Smooth muscle cell (in vitro differentiated cells): ENCODE data around the gene JOSD2. TPM values are rescaled to one million over a fixed set of nuclear protein-coding genes. Genes with fewer than 3 reads are reported as not detected.

Experiments used
- DNase-seq: peaks from one replicate; lab custom pipeline; 2025; ENCODE audit not compliant: unreplicated experiment; lab: John Stamatoyannopoulos, UW
- H2AFZ ChIP-seq: fragments of 200-600 bp; sonication (generic); 2 replicates; pipeline ENCODE4 v1.6.0; 2016; ENCODE audit warnings: antibody characterized with exemption, low read depth, mild to moderate bottlenecking
- H3F3A ChIP-seq: fragments of 200-600 bp; sonication (generic); 2 replicates; pipeline ENCODE4 v1.6.0; 2017; ENCODE audit warnings: antibody characterized with exemption, low read depth
- H3K27ac ChIP-seq: fragments of 200-600 bp; sonication (generic); 2 replicates; pipeline ENCODE4 v1.5.1; 2016; ENCODE audit warnings: low read depth, mild to moderate bottlenecking
- H3K27me3 ChIP-seq: fragments of 200-600 bp; sonication (generic); 2 replicates; pipeline ENCODE4 v1.6.1; 2016; ENCODE audit warnings: low read depth, mild to moderate bottlenecking
- H3K36me3 ChIP-seq: fragments of 200-600 bp; sonication (generic); 2 replicates; pipeline ENCODE4 v1.5.1; 2016; ENCODE audit warnings: low read depth
- H3K4me1 ChIP-seq: fragments of 200-600 bp; sonication (generic); 2 replicates; pipeline ENCODE4 v1.5.1; 2016; ENCODE audit warnings: low read depth
- H3K4me2 ChIP-seq: fragments of 200-600 bp; sonication (generic); 2 replicates; pipeline ENCODE4 v1.6.0; 2016; ENCODE audit warnings: mild to moderate bottlenecking
- H3K4me3 ChIP-seq: fragments of 200-600 bp; sonication (generic); 2 replicates; pipeline ENCODE4 v1.5.1; 2016; ENCODE audit warnings: mild to moderate bottlenecking
- H3K79me2 ChIP-seq: fragments of 200-600 bp; sonication (generic); 2 replicates; pipeline ENCODE4 v1.6.0; 2016; ENCODE audit warnings: low read depth, mild to moderate bottlenecking
- H3K9ac ChIP-seq: fragments of 200-600 bp; sonication (generic); 2 replicates; pipeline ENCODE4 v1.6.0; 2016; ENCODE audit warnings: low read depth
- H3K9me3 ChIP-seq: fragments of 200-600 bp; sonication (generic); replicated peaks from 2 replicates; pipeline ENCODE4 v1.5.1; 2016; ENCODE audit warnings: low read depth
- H4K20me1 ChIP-seq: fragments of 200-600 bp; sonication (generic); 2 replicates; pipeline ENCODE4 v1.6.0; 2016; ENCODE audit warnings: low read depth
- WGBS: methylation state at CpG from one replicate; pipeline ENCODE4 v1.1.7; 2016; ENCODE audit warnings: low lambda C conversion rate; 5-methylcytosine and 5-hydroxymethylcytosine counted together
- polyA plus RNA-seq: library from polyadenylated mRNA; unstranded; fragments of >200 nt; fragmentation: Nextera tagmentation; extraction: Ambion mirVana; gene quantifications from 2 replicates; pipeline ENCODE4 v1.2.1, GENCODE V29; 2016
- total RNA-seq: library from RNA; depleted of rRNA; stranded (reverse); fragments of >200 nt; gene quantifications from 2 replicates; pipeline ENCODE4 v1.2.3, GENCODE V29; 2014
- TF ChIP-seq, protein P1 (sequence below): fragments of 200-600 bp; sonication (generic); IDR thresholded peaks from 2 replicates; pipeline ENCODE4 v1.5.1; 2017; ENCODE audit warnings: borderline replicate concordance, mild to moderate bottlenecking, antibody characterized with exemption; ENCODE audit not compliant: insufficient read depth, poor library complexity, severe bottlenecking

JOSD2 gene
- total and polyA plus RNA-seq, 2 experiments from 2014 or later = 17.1 to 77.6 TPM

DNA sequence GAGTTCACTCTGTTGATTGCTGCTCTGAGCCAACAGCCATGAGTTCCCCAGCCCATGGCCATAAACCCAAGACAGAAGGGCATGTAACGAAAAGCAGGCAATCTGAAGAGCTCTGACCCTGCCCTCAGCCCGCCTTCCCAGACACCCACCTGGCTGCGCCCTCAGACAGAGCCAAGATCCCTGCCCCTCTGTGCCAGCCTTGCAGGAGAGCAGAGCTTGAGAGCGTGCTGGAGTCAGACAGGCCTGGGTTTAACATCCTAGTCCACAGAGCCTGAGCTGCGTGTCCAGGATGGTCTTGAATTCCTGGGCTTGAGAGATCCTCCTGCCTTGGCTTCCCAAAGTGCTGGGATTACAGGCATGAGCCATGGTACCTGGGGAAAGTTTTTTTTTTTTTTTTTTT, 53.7 kb downstream of the JOSD2 start:
- no peaks in the 10 kb centered on the region for H3K79me2 ChIP-seq

More for the DNA sequence above, 53.7 kb downstream of the JOSD2 start:
- Histone ChIP-seq H3K9me3 (no peaks in the 10 kb centered on the region), H3F3A (no peaks in the 10 kb centered on the region), H2AFZ (no peak overlapping the region), H3K27ac (no peak overlapping the region), H3K4me1 (no peaks in the 10 kb centered on the region), H3K9ac (no peak overlapping the region), H4K20me1 (no peaks in the 10 kb centered on the region), H3K36me3 (no peaks in the 10 kb centered on the region), H3K27me3 (no peaks in the 10 kb centered on the region), H3K4me3 (no peak overlapping the region), H3K4me2 (no peak overlapping the region)
- 89% methylated on average over 5 of the region's 5 CpGs for WGBS
- TF ChIP-seq, protein P1, sequence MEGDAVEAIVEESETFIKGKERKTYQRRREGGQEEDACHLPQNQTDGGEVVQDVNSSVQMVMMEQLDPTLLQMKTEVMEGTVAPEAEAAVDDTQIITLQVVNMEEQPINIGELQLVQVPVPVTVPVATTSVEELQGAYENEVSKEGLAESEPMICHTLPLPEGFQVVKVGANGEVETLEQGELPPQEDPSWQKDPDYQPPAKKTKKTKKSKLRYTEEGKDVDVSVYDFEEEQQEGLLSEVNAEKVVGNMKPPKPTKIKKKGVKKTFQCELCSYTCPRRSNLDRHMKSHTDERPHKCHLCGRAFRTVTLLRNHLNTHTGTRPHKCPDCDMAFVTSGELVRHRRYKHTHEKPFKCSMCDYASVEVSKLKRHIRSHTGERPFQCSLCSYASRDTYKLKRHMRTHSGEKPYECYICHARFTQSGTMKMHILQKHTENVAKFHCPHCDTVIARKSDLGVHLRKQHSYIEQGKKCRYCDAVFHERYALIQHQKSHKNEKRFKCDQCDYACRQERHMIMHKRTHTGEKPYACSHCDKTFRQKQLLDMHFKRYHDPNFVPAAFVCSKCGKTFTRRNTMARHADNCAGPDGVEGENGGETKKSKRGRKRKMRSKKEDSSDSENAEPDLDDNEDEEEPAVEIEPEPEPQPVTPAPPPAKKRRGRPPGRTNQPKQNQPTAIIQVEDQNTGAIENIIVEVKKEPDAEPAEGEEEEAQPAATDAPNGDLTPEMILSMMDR = no peak
- no peak for DNase-seq

Other genes starting within 250 kb of the JOSD2 start
- gene KCNC3, start 181.8 kb downstream of the JOSD2 start, total RNA-seq = 0.54 and 1.4 TPM in 2 replicates
- gene KCNC3, start 181.8 kb downstream of the JOSD2 start, polyA plus RNA-seq = 0.46 and 1.3 TPM in 2 replicates
- 0.27 and 0.72 TPM in 2 replicates for gene NAPSA, start 145.6 kb downstream of the JOSD2 start, total RNA-seq
- gene NAPSA, start 145.6 kb downstream of the JOSD2 start, polyA plus RNA-seq = 0.65 and 2.1 TPM in 2 replicates
- 39.5 and 48.3 TPM in 2 replicates for gene NR1H2, start 134.7 kb downstream of the JOSD2 start, total RNA-seq
- 69.7 and 85.7 TPM in 2 replicates for gene NR1H2, start 134.7 kb downstream of the JOSD2 start, polyA plus RNA-seq
- gene POLD1, start 126.8 kb downstream of the JOSD2 start, total RNA-seq = 14.9 and 16.0 TPM in 2 replicates
- gene POLD1, start 126.8 kb downstream of the JOSD2 start, polyA plus RNA-seq = 37.6 and 41.6 TPM in 2 replicates
- gene SPIB, start 92.3 kb downstream of the JOSD2 start, total RNA-seq = not detected in 2 replicates
- 0.17 TPM in 1 of 2 replicates, not detected in the other for gene SPIB, start 92.3 kb downstream of the JOSD2 start, polyA plus RNA-seq
- gene MYBPC2, start 78.3 kb downstream of the JOSD2 start, total RNA-seq = 0.18 TPM in 1 of 2 replicates, not detected in the other
- not detected in 2 replicates for gene MYBPC2, start 78.3 kb downstream of the JOSD2 start, polyA plus RNA-seq
- gene EMC10, start 34.7 kb downstream of the JOSD2 start, total RNA-seq = 49.0 and 51.7 TPM in 2 replicates
- gene EMC10, start 34.7 kb downstream of the JOSD2 start, polyA plus RNA-seq = 18.0 and 22.0 TPM in 2 replicates
- gene GARIN5A, start 34.3 kb downstream of the JOSD2 start, total RNA-seq = 1.7 and 4.1 TPM in 2 replicates
- 2.1 and 3.7 TPM in 2 replicates for gene GARIN5A, start 34.3 kb downstream of the JOSD2 start, polyA plus RNA-seq
- not detected in 2 replicates for gene ASPDH, start 2.7 kb upstream of the JOSD2 start, total RNA-seq
- gene ASPDH, start 2.7 kb upstream of the JOSD2 start, polyA plus RNA-seq = 0.89 TPM in 1 of 2 replicates, not detected in the other
- gene LRRC4B, start 57.2 kb upstream of the JOSD2 start, total RNA-seq = 8.6 and 10.1 TPM in 2 replicates
- 1.7 and 2.2 TPM in 2 replicates for gene LRRC4B, start 57.2 kb upstream of the JOSD2 start, polyA plus RNA-seq
- 0.13 and 0.63 TPM in 2 replicates for gene SYT3, start 128.7 kb upstream of the JOSD2 start, total RNA-seq
- 0.54 and 1.8 TPM in 2 replicates for gene SYT3, start 128.7 kb upstream of the JOSD2 start, polyA plus RNA-seq
- 1.6 and 1.7 TPM in 2 replicates for gene C19orf81, start 138.3 kb upstream of the JOSD2 start, total RNA-seq
- 12.8 and 13.5 TPM in 2 replicates for gene C19orf81, start 138.3 kb upstream of the JOSD2 start, polyA plus RNA-seq
- gene SHANK1, start 208.6 kb upstream of the JOSD2 start, total RNA-seq = 2.1 and 4.1 TPM in 2 replicates
- 1.0 and 1.8 TPM in 2 replicates for gene SHANK1, start 208.6 kb upstream of the JOSD2 start, polyA plus RNA-seq
- 48.3 and 53.4 TPM in 2 replicates for gene CLEC11A, start 212.2 kb upstream of the JOSD2 start, total RNA-seq
- gene CLEC11A, start 212.2 kb upstream of the JOSD2 start, polyA plus RNA-seq = 138 and 155 TPM in 2 replicates